K562 (cell line): ENCODE data around the gene KAT6B. TPM values are rescaled to one million over a fixed set of nuclear protein-coding genes. Genes with fewer than 3 reads are reported as not detected.

Experiments
- ATAC-seq: fragments of 200-7000 bp; cut with Tn5 transposase; 3 replicates; pipeline ENCODE4 v1.9.1; 2020; ENCODE audit warnings: moderate library complexity
- BruUV-seq: library from RNA; stranded (reverse); fragments of 400-500 nt; replicated peaks from 2 replicates; lab custom pipeline; 2021; lab: Mats Ljungman, UMichigan
- CTCF ChIA-PET: fragments of 300-600 bp; formaldehyde crosslinking; extraction: SDS; loops from one replicate; lab custom pipeline; 2021; ENCODE audit warnings: low intra/inter-chr PET ratio; lab: Yijun Ruan, JAX
- POLR2A ChIA-PET: fragments of 300-600, 350-650 bp; sonication (Branson Sonifier 250); formaldehyde crosslinking; extraction: SDS; loops from one replicate; lab custom pipeline; 2021; ENCODE audit warnings: antibody characterized with exemption, inconsistent platforms; lab: Yijun Ruan, JAX
- DNase-seq, 4 experiments: peaks; one replicate each; pipeline versions ENCODE4 v3.0.0 to v3.0.0-alpha.2; 2011 to 2018; ENCODE audit warnings: low spot score in 3 of 4, mixed read lengths in 3 of 4; ENCODE audit errors: extremely low read depth in 1 of 4
- FAIRE-seq: peaks from 2 replicates; lab custom pipeline; 2011; peaks lifted over from hg19 to GRCh38; lab: Jason Lieb, UNC
- H2AFZ ChIP-seq: 2 replicates; pipeline ENCODE4 v1.6.0; 2011; ENCODE audit warnings: low read depth, low read length, control low read depth, inconsistent platforms
- H3K27ac ChIP-seq: fragments of 200-600 bp; 3 replicates; pipeline ENCODE4 v1.8.0; 2011; ENCODE audit warnings: low read depth, mild to moderate bottlenecking, control low read depth, inconsistent platforms, low read length, moderate library complexity, mixed read lengths; ENCODE audit errors: extremely low read depth
- H3K27me3 ChIP-seq, 2 experiments: fragments of 300-600 bp in 1 of 2; 2 replicates in 1 of 2; 3 replicates in 1 of 2; pipeline versions ENCODE4 v1.6.0 to v1.8.0; 2011; ENCODE audit warnings: inconsistent platforms in 2 of 2, low read length in 2 of 2, mild to moderate bottlenecking in 1 of 2, mixed read lengths in 1 of 2, moderate library complexity in 1 of 2; ENCODE audit not compliant: control insufficient read depth in 2 of 2, insufficient read depth in 2 of 2
- H3K36me3 ChIP-seq: fragments of 300-600 bp; 3 replicates; pipeline ENCODE4 v1.8.0; 2011; ENCODE audit warnings: mild to moderate bottlenecking, low read length, inconsistent platforms; ENCODE audit not compliant: control insufficient read depth, insufficient read depth
- H3K4me1 ChIP-seq, 2 experiments: fragments of 200-600 bp in 1 of 2; replicated peaks in 1 of 2; 2 replicates in 1 of 2; 3 replicates in 1 of 2; pipeline versions ENCODE4 v1.5.1 to v1.8.0; 2011; ENCODE audit warnings: inconsistent platforms in 2 of 2, low read length in 2 of 2, mild to moderate bottlenecking in 1 of 2, mixed read lengths in 1 of 2, moderate library complexity in 1 of 2; ENCODE audit not compliant: control insufficient read depth in 2 of 2, insufficient read depth in 2 of 2
- H3K4me2 ChIP-seq: 2 replicates; pipeline ENCODE4 v1.6.1; 2011; ENCODE audit warnings: low read length, control low read depth, inconsistent platforms, mixed read lengths; ENCODE audit not compliant: insufficient read depth
- H3K4me3 ChIP-seq: fragments of 200-600 bp; sonication (generic), shearing (Covaris generic); 2 replicates; pipeline ENCODE4 v1.5.1; 2016; ENCODE audit warnings: control low read depth, inconsistent platforms
- H3K79me2 ChIP-seq: fragments of 200-600 bp; 3 replicates; pipeline ENCODE4 v1.8.0; 2011; ENCODE audit warnings: low read length, inconsistent platforms; ENCODE audit not compliant: control insufficient read depth, insufficient read depth
- H3K9ac ChIP-seq, 2 experiments: 2 replicates each; pipeline versions ENCODE4 v1.6.0 to v1.6.1; 2011; ENCODE audit warnings: low read depth in 2 of 2, low read length in 2 of 2, control low read depth in 1 of 2, inconsistent platforms in 1 of 2, mild to moderate bottlenecking in 1 of 2, mixed read lengths in 1 of 2; ENCODE audit not compliant: insufficient read depth in 1 of 2
- H3K9me1 ChIP-seq: one replicate; pipeline ENCODE4 v1.6.0; 2011; ENCODE audit warnings: inconsistent platforms, mild to moderate bottlenecking, low read length, moderate library complexity; ENCODE audit not compliant: control insufficient read depth, insufficient read depth
- H3K9me3 ChIP-seq: replicated peaks from 2 replicates; pipeline ENCODE4 v1.5.1; 2011; ENCODE audit warnings: low read depth, low read length, inconsistent platforms; ENCODE audit not compliant: control insufficient read depth, insufficient read depth
- H4K20me1 ChIP-seq: replicated peaks from 2 replicates; pipeline ENCODE4 v1.6.1; 2011; ENCODE audit warnings: low read length, inconsistent platforms, mixed read lengths; ENCODE audit not compliant: control insufficient read depth, insufficient read depth
- DIDO1 ChIP-seq: fragments of 450-650 bp; IDR thresholded peaks from 2 replicates; pipeline ENCODE4 v1.6.1; 2016; ENCODE audit warnings: low read depth, missing biosample characterization, missing genetic modification characterization
- EP300 ChIP-seq: IDR thresholded peaks from 2 replicates; pipeline ENCODE4 v1.6.1; 2012; ENCODE audit warnings: low read length, improper control_type of control experiment
- HDGF ChIP-seq: fragments of 450-650 bp; IDR thresholded peaks from 2 replicates; pipeline ENCODE4 v1.6.1; 2016
- MECOM ChIP-seq: fragments of 250-450 bp; sonication (Bioruptor Pico); IDR thresholded peaks from 2 replicates; pipeline ENCODE4 v1.8.0; 2022; ENCODE audit warnings: inconsistent platforms
- RBM34 ChIP-seq: fragments of 200-400 bp; formaldehyde crosslinking; IDR thresholded peaks from 2 replicates; pipeline ENCODE4 v1.6.1; 2018; ENCODE audit warnings: low read length, borderline replicate concordance; ENCODE audit not compliant: insufficient read depth
- TAF9B ChIP-seq: fragments of 450-650 bp; IDR thresholded peaks from 2 replicates; pipeline ENCODE4 v1.6.1; 2018; ENCODE audit warnings: mild to moderate bottlenecking; ENCODE audit not compliant: partially characterized antibody
- TAL1 ChIP-seq: fragments of 450-650 bp; IDR thresholded peaks from 2 replicates; pipeline ENCODE4 v1.6.1; 2016; ENCODE audit warnings: mild to moderate bottlenecking
- TEAD1 ChIP-seq, 2 experiments: fragments of 450-650 bp in 1 of 2; sonication (generic) in 1 of 2; formaldehyde crosslinking; IDR thresholded peaks; 2 replicates each; pipeline versions ENCODE4 v1.4.0 to v1.8.0; 2020 to 2022; ENCODE audit warnings: mild to moderate bottlenecking in 2 of 2, missing genetic modification reagents in 1 of 2
- ZC3H8 ChIP-seq: fragments of 450-650 bp; IDR thresholded peaks from 2 replicates; pipeline ENCODE4 v1.6.1; 2017
- ZNF24 ChIP-seq: fragments of 450-650 bp; IDR thresholded peaks from 2 replicates; pipeline ENCODE4 v1.6.1; 2016
- ZZZ3 ChIP-seq: fragments of 450-650 bp; IDR thresholded peaks from 2 replicates; pipeline ENCODE4 v1.6.1; 2016; ENCODE audit warnings: antibody characterized with exemption, mild to moderate bottlenecking, moderate library complexity
- WGBS: fragments of 100-300 bp; shearing (Covaris generic); methylation state at CpG from one replicate; pipeline ENCODE4 v1.1.6; 2016; ENCODE audit warnings: low coverage, mixed read lengths; ENCODE audit not compliant: insufficient coverage; ENCODE audit errors: missing lambda C conversion rate; 5-methylcytosine and 5-hydroxymethylcytosine counted together
- in situ Hi-C: fragments of 300-500 bp; cut with MboI; formaldehyde crosslinking; loops from 4 replicates; pipeline ENCODE4 v1.15.0; 2018; ENCODE audit warnings: inconsistent platforms, mixed read lengths
- intact Hi-C: fragments of 100-400 bp; cut with micrococcal nuclease; formaldehyde crosslinking; loops from 2 replicates; pipeline ENCODE4 v1.14.2; 2022
- polyA plus RNA-seq, 8 experiments: library from polyadenylated mRNA; depleted of rRNA in 4 of 8; stranded (reverse) in 5 of 8; unstranded in 3 of 8; fragments of >200 nt; fragmentation: Nextera tagmentation in 2 of 8; fragmentation: Illumina TruSeq in 1 of 8; extraction: Ambion mirVana in 2 of 8; extraction: Trizol in 1 of 8; gene quantifications; 2 replicates each; pipeline versions ENCODE4 v1.2.1 to v1.2.3, GENCODE V29; 2011 to 2014; ENCODE audit warnings: inconsistent platforms in 1 of 8, missing spikeins in 1 of 8
- total RNA-seq, 7 experiments: library from RNA; depleted of rRNA in 6 of 7; stranded (reverse); fragments of >200 nt in 6 of 7; fragmentation: Illumina TruSeq in 2 of 7; extraction: Trizol in 2 of 7; gene quantifications; 2 replicates each; pipeline versions ENCODE4 v1.2.1 to v1.2.3, GENCODE V29; 2011 to 2021; ENCODE audit warnings: low replicate concordance in 1 of 7
- TF ChIP-seq, protein P1 (sequence below): fragments of 250-450 bp; sonication (Bioruptor Pico); IDR thresholded peaks from 2 replicates; pipeline ENCODE4 v1.8.0; 2021; ENCODE audit warnings: moderate library complexity, mild to moderate bottlenecking, inconsistent platforms
- TF ChIP-seq, protein P2 (sequence below), 2 experiments: fragments of 450-650 bp; formaldehyde crosslinking in 1 of 2; IDR thresholded peaks; 2 replicates each; pipeline versions ENCODE4 v1.4.0 to v1.6.1; 2014 to 2020; ENCODE audit warnings: mild to moderate bottlenecking in 2 of 2, borderline replicate concordance in 1 of 2, low read depth in 1 of 2

The KAT6B gene
- total and polyA plus RNA-seq, 9 of the 15 experiments (the other 6 are each of a cell fraction or from before 2014, with no cell fraction given), result 1.4 to 9.2 (median 6.8) TPM

DNA sequence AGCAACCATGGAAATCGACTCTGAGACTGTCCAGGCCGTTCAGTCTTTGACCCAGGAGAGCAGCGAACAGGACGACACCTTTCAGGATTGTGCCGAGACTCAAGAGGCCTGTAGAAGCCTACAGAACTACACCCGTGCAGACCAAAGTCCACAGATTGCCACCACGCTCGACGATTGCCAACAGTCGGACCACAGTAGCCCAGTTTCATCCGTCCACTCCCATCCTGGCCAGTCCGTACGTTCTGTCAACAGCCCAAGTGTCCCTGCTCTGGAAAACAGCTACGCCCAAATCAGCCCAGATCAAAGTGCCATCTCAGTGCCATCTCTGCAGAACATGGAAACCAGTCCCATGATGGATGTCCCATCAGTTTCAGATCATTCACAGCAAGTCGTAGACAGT, 203.0 kb downstream of the KAT6B start:
- no peak for FAIRE-seq
- Histone ChIP-seq H3K4me2 (no peak overlapping the region), H3K9me3 (no peaks in the 10 kb centered on the region), H3K36me3 (0 out of 3 replicates have a peak, but pooled peaks cover 9% of the 10 kb centered on the region), H4K20me1 (no peaks in the 10 kb centered on the region), H3K27me3 (no peaks in the 10 kb centered on the region), H3K9ac (no peak overlapping the region), H3K4me1 (peaks cover 0 to 3% of the 10 kb centered on the region in 2 experiments; a peak in 1 of 5 replicates), H3K79me2 (no peaks in the 10 kb centered on the region), H3K9me1 (no peaks in the 10 kb centered on the region), H2AFZ (no peak overlapping the region), H3K4me3 (no peak overlapping the region), H3K27ac (no peak overlapping the region)
- no peak for TF ChIP-seq MECOM (CRISPR knock-in tag)
- no peak for TF ChIP-seq ZNF24
- no peak for TF ChIP-seq RBM34
- no peak for TF ChIP-seq ZZZ3
- TF ChIP-seq, protein P1, sequence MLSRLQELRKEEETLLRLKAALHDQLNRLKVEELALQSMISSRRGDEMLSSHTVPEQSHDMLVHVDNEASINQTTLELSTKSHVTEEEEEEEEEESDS (CRISPR knock-in tag), result no peak
- TF ChIP-seq DIDO1, result no peak
- no peak for TF ChIP-seq HDGF
- no peak for TF ChIP-seq TEAD1 (CRISPR knock-in tag; IDR thresholded peaks at IDR 0.05)
- no peak for TF ChIP-seq TAL1
- no peak for TF ChIP-seq ZC3H8
- TF ChIP-seq TAF9B, result no peak
- TF ChIP-seq EP300, result no peak
- TF ChIP-seq, protein P2, sequence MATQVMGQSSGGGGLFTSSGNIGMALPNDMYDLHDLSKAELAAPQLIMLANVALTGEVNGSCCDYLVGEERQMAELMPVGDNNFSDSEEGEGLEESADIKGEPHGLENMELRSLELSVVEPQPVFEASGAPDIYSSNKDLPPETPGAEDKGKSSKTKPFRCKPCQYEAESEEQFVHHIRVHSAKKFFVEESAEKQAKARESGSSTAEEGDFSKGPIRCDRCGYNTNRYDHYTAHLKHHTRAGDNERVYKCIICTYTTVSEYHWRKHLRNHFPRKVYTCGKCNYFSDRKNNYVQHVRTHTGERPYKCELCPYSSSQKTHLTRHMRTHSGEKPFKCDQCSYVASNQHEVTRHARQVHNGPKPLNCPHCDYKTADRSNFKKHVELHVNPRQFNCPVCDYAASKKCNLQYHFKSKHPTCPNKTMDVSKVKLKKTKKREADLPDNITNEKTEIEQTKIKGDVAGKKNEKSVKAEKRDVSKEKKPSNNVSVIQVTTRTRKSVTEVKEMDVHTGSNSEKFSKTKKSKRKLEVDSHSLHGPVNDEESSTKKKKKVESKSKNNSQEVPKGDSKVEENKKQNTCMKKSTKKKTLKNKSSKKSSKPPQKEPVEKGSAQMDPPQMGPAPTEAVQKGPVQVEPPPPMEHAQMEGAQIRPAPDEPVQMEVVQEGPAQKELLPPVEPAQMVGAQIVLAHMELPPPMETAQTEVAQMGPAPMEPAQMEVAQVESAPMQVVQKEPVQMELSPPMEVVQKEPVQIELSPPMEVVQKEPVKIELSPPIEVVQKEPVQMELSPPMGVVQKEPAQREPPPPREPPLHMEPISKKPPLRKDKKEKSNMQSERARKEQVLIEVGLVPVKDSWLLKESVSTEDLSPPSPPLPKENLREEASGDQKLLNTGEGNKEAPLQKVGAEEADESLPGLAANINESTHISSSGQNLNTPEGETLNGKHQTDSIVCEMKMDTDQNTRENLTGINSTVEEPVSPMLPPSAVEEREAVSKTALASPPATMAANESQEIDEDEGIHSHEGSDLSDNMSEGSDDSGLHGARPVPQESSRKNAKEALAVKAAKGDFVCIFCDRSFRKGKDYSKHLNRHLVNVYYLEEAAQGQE (IDR thresholded peaks at IDR 0.05; ENCODE audit: borderline replicate concordance), result no peak
- TF ChIP-seq, protein P2 (CRISPR knock-in tag; IDR thresholded peaks at IDR 0.05; ENCODE audit: low read depth), result no peak
- POLR2A ChIA-PET, result interaction anchor here (0.9 kb wide), 1 partner anchor 11 kb away, joined by 3 read pairs; no protein-coding TSS in a partner anchor
- 63% methylated on average over 15 of the region's 15 CpGs for WGBS
- in situ Hi-C loops, result loop anchor here (5.0 kb wide), 1 partner anchor 762 kb away; no protein-coding TSS in a partner anchor
- ATAC-seq, result no peak
- CTCF ChIA-PET, result interaction anchor here (0.9 kb wide), 1 partner anchor 10 kb away, joined by 3 read pairs; no protein-coding TSS in a partner anchor
- DNase-seq, result no peak
- no TSS peak for BruUV-seq
- intact Hi-C loops, result loop anchor here (10.0 kb wide), 1 partner anchor 615 kb away; no protein-coding TSS in a partner anchor
